AG08395 (cell line): ENCODE measurements around the gene SOX6.

Source experiments
- DNase-seq: peaks from one replicate; pipeline ENCODE4 v3.0.0; 2012; ENCODE audit warnings: mixed read lengths, low spot score

SOX6 gene

GRCh38 chr11:16313846-16314245 is 42.5 kb downstream of the SOX6 start:
- DNase-seq, result no peak

DNA sequence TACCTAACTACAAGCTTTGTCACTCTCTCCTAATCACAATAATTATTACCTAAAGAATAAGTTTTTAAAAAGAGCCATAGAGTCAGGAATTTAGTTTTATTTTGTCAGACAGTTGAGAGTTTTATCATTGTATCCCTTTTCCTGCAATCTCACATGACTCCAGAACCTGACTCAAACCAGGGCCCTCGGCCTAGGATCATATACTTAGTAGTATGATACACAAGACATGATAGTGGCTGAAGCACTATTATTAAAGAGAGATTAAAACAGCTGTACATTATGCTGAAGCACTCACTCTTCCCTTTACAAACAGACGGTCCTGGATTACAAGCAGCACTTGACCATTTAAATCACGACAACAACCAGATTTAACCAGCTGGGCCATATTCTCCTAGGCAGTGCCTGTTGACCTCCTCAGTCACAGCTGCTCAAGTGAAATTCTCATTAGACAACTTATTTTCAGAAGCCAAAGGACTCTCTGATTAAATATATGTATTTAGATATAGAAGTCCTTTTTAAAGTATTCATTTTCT is 44.0 kb downstream of the SOX6 start:
- DNase-seq, result no peak

DNA sequence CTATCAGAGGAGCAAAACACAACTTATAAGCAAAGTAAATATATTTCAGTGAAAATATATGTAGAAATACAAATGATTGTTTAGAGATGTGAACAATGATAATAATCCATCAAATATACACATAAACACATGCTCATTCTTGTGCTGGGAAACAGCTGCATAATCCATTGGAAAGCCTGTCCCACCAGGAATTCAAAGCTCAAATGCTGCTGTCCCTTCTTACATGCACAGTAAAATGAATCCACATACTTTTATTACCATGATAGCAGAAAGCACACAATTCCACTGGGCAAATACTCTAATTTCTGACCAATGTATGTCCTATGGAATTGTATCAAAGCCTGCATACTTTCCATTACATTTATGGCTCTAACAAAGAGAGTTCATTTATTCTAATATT is 44.5 kb downstream of the SOX6 start:
- DNase-seq, result no peak

DNA sequence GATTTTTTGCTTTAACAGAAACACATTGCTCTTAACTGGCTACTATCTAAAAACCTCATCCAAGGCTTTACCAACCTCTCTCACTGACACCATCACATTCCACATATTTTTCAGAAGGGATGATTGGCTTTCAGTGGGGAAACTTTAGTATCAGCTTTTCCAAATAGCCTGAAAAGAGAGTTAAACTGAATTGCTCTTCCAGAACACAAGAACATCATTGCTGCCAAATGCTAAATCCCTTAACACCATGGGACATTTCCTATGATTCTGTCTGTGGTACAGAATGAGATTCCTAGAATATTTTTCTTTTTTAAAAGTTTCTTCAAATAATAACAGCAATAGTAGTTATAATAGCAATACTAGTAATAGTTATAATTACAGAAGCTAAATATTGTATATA is 45.4 kb downstream of the SOX6 start:
- DNase-seq, result no peak

DNA sequence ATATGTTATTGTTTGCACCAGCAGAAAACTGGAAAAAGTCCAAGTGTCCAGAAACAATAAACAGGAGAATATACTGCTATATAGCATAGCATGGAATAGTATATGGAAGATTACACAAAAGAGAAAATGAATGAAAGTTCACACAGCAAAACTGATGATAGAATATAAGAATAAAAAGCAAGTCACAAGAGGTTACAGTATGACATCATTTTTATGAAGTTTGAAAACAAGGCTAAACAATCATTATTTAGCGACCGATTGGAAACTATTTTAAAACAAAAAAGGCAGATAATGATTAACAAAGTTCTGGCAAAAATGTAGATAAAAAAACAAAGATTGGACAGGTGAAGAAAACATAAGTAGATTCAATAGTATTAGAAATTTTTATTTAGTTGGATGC is 47.1 kb downstream of the SOX6 start:
- no peak for DNase-seq

GRCh38 chr11:16301462-16301861 is 54.9 kb downstream of the SOX6 start:
- DNase-seq, result no peak

DNA sequence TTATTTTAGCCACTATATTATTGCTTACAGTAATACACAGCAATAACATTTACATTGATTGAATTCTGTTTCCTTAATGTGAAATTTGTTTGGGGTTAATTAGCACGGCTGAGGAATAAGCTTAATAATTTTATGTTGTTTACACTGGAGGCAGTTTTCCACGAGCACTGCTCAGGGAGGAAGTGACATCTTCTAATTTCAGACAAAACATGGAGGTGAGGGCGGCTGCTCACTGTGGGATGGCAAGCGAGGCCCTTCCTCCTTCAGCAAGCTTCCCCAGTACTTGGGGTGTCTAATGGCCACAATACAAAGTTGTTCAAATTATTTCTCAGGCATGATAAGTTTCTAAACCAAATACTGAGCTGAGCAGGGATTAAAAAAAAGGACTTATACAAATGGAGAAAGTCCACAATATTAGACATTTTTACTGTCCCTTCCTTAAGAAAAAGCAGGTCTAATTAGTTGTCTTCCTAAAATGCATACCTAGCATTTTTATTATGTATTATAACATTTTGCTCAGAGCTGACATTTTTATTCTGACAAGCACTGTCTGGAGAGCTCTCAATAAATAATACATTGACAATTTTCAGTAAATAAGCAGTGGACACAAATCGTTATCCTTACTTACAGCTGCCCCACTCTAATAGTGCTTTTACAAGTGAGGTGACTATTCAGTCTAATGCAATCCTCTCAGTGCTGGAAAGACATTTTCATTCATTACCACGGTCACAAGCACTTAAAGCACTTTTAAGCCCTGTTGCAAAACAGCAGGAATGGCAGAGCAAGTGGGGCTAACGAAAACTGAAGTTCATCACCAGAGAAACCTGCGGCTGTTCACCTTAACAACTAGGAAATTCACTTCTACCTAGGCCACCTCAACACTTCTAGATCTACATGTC is 56.2 kb downstream of the SOX6 start:
- DNase-seq, result no peak

DNA sequence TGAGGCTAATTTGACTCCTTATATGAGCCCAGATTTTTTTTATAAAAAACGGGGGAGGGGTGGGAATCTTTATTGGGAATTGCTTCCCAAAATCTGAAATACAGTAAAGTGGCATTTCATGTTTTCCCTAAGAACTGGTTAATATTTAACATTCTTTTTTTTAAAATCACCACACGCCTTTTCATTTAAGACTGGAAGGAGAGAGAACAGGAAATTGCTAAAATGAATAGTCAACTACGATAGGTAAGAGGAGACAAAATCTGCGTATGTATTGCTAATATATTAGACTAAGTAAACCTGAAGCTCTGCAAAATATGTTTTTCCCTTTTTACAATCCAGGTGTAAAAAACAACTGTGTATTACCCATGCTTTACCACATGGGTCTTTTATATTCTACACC is 57.0 kb downstream of the SOX6 start:
- DNase-seq, result no peak

DNA sequence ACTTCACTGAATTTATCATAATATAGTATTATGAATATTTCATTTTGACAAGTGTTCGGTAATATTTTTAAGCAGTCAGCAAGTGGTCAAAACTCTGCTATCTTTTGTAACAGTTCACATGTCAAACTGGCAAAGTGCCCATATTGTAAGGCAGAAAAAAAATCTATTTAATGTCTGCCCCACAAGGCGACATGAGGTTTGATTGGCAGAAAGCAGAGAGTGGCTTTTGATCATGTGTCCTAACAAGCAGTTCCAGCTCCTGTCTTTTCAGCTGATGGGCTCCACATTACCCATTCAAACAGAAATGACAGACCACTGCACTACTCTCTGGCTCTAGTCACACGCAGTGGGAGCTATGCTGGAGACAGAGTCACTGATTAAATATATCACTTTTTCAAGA is 59.0 kb downstream of the SOX6 start:
- no peak for DNase-seq

DNA sequence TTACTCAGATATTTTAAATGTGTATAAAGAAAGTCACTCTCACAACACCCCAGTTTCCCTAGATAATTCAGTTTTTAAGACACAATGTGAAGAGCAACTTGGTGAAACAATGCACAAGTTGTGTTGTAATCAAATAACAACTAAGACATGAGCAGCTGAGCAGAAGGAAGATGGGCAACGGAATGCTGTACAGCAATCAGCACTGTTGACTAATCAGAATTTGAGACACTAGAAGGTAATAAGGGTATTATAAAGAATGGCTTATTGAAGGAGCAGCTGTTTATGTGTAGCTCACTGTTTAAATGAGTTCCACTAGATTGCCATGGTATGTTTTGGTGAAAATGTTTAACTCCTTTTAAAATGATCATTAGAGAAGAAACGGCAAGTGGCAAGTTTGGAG is 60.1 kb downstream of the SOX6 start:
- no peak for DNase-seq

GRCh38 chr11:16295592-16295991 is 60.8 kb downstream of the SOX6 start:
- DNase-seq, result no peak

GRCh38 chr11:16293204-16293681 is 63.1 kb downstream of the SOX6 start:
- DNase-seq, result no peak

DNA sequence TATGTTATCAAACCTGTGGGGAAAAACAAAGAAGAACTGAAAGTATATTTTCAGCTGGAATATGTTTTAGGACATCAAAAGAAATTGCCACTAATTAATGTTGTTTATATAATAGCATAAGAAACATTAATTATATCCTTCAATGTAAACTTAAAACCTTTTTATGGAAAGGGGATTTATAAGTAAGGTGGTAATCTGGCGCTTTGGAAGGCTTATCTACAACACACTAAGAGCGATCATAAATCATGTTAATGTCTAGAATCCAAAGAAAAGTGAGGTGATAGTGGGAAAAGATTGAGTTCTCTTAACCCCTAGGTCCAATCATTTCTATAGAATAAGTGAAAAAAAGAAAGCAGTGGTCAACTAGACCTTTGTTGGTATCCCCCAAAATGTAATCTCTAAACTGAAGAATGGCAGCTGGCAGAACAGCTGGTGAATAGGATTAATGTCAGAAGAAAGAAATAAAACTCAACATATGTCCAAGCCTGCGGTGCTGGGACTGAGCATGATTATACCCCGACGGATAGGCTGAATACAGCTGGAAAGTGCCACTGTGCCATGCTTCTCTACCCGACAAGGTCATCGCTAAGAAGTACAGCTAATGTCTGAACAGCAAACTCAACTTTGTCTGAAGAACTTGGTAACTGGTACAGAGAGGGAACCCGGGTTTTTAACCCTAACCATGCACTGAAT is 64.0 kb downstream of the SOX6 start:
- DNase-seq, result no peak

DNA sequence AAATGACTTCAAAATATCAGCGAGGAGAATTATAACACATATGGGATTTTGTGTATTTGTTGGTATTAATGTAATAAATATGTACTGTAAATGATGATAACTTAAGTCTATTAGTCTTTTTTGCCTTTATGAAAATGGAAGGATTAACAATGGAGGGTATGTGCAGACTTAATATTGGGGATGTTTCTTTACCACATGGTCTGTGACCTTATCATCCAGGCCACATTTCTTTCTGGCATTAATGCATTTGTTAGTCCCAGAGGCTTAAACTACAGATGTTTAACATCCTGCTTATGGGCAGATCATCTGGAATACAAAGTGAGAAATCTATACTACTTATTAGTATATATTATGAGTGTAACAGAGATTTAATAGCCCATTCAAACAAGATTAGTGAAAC is 64.6 kb downstream of the SOX6 start:
- DNase-seq, result no peak

- no peak for DNase-seq
These were observed 66.8 kb downstream of the SOX6 start for GRCh38 chr11:16289541-16289940.

DNA sequence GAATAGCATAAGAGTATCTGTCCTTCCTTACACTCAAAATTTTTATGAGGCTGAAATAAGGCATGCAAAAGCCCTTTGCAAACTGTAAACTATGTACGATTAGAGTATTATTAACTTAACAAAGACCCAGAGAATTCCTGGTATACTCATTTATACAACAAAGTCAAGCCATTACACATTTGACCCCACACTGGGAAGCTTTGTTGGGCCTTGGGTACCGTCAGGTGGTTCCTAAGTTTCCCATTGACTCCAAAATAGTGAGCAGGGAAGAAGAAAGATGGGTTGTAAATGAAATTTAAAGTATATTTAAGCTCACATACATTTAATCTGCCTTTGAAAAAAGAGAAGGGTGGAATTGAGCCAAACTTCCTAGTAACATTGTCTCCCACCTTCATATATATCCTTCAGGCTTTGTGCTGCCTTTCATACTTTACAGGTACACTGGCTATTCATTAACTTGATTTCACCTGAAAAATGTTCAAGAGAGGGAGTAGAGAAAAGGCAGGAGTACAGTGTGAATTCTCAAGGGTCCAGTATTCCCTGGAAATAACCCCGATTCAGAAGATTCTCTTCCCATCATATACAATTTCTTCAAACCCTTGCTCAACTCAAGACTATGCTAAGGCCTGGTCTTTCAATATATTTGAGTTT is 68.6 kb downstream of the SOX6 start:
- DNase-seq, result no peak

- no peak for DNase-seq
These were observed 70.3 kb downstream of the SOX6 start for GRCh38 chr11:16286095-16286494.

GRCh38 chr11:16280256-16280682 is 76.1 kb downstream of the SOX6 start:
- no peak for DNase-seq

- DNase-seq, result no peak
These were observed 76.8 kb downstream of the SOX6 start for GRCh38 chr11:16279524-16279923.

GRCh38 chr11:16278979-16279378 is 77.4 kb downstream of the SOX6 start:
- DNase-seq, result no peak

DNA sequence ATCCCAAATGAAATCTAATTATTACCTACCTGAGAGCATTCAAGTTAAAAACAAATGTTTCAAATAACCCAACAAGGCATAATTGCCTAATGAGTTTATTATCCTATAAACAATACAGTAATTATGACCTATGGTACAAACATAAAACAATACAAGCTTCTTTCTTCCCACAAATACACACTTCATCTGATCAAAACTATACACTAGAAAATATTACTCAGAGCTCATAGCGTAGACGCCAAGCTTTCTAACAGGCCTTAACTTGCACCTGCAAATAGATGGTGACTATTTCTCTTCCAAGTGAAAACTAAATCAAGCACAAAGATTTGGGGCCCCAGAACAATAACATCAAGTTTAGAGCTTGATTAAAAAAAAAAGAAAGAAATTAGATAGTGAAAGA is 78.1 kb downstream of the SOX6 start:
- no peak for DNase-seq

DNA sequence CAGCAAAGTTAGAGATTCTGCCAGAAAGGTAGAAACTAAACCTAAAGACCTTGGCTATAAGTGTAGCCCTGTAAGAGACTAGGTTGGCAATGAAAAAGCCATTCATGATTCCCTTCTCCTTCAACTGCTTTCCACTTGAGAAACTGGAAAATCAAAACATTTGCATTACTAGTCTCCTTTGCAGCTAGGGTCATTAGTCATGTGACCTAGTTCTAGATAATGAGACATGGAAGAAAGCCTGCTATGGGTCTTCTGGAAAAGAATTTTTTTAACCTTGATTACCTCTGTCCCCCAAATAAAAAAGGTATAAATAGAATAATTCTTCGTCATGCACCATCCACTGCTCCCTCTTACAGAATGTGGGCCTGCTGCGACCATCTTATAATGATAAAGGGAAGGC is 80.1 kb downstream of the SOX6 start:
- DNase-seq, result no peak

GRCh38 chr11:16271258-16271657 is 85.1 kb downstream of the SOX6 start:
- DNase-seq, result no peak
